HG03095 (cell line): ENCODE data around the gene ACSS1.
A peak's percentile ranks its signal among the peaks of the same experiment; 100 is the strongest.

Experiments used
- ATAC-seq: cut with Tn5 transposase; IDR thresholded peaks from one replicate; pipeline ENCODE4 v1.9.1; 2021; ENCODE audit warnings: moderate library complexity; ENCODE audit not compliant: unreplicated experiment

ACSS1 gene

GRCh38 chr20:25058051-25058846, at the start of gene ACSS1:
TSS of gene ACSS1 (minus strand) at chr20:25058139. CDS start at chr20:25058102, 37 bp downstream.
- peak; percentile 62 for ATAC-seq

- ATAC-seq = no peak
Measured at GRCh38 chr20:25103526-25103925, 45.6 kb upstream of the ACSS1 start.

GRCh38 chr20:25100914-25101313, 43.0 kb upstream of the ACSS1 start:
- no peak for ATAC-seq

GRCh38 chr20:25099601-25100140, 41.7 kb upstream of the ACSS1 start:
- no peak for ATAC-seq

- ATAC-seq = no peak
Measured at GRCh38 chr20:25097498-25097897, 39.6 kb upstream of the ACSS1 start.

GRCh38 chr20:25090492-25091429, 32.8 kb upstream of the ACSS1 start:
- no peak for ATAC-seq

GRCh38 chr20:25089662-25090061, 31.7 kb upstream of the ACSS1 start:
- ATAC-seq = no peak

- ATAC-seq = no peak
Measured at GRCh38 chr20:25089096-25089495, 31.2 kb upstream of the ACSS1 start.

GRCh38 chr20:25088267-25088666, 30.3 kb upstream of the ACSS1 start:
- ATAC-seq = no peak

GRCh38 chr20:25087186-25087929, 29.4 kb upstream of the ACSS1 start:
- no peak for ATAC-seq

- ATAC-seq = no peak
Measured at GRCh38 chr20:25085756-25086495, 28.0 kb upstream of the ACSS1 start.

GRCh38 chr20:25084626-25085187, 26.8 kb upstream of the ACSS1 start:
- ATAC-seq = no peak

- no peak for ATAC-seq
Measured at GRCh38 chr20:25083773-25084625, 26.1 kb upstream of the ACSS1 start.

GRCh38 chr20:25083141-25083772, 25.3 kb upstream of the ACSS1 start:
- no peak for ATAC-seq

- ATAC-seq = no peak
Measured at GRCh38 chr20:25082498-25082873, 24.5 kb upstream of the ACSS1 start.

- ATAC-seq = no peak
Measured at GRCh38 chr20:25081730-25082497, 24.0 kb upstream of the ACSS1 start, which contains the start of gene VSX1. TSS of gene VSX1 (minus strand) at chr20:25082141. CDS start at chr20:25082096, 45 bp downstream.

GRCh38 chr20:25081065-25081729, 23.3 kb upstream of the ACSS1 start:
- ATAC-seq = no peak
